HL-60/S4 treated with phorbol 12-myristate 13-acetate at 8.2 ng/mL for 4 days and 3 days (cell line): ENCODE results near the gene ORMDL2.

ENCODE experiments used
- in situ Hi-C: fragments of 300-500 bp; cut with MboI; formaldehyde crosslinking; loops from 2 replicates; pipeline ENCODE4 v1.15.0; 2022; ENCODE audit warnings: low sequenced_read_pairs

The ORMDL2 gene, protein sequence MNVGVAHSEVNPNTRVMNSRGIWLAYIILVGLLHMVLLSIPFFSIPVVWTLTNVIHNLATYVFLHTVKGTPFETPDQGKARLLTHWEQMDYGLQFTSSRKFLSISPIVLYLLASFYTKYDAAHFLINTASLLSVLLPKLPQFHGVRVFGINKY

DNA sequence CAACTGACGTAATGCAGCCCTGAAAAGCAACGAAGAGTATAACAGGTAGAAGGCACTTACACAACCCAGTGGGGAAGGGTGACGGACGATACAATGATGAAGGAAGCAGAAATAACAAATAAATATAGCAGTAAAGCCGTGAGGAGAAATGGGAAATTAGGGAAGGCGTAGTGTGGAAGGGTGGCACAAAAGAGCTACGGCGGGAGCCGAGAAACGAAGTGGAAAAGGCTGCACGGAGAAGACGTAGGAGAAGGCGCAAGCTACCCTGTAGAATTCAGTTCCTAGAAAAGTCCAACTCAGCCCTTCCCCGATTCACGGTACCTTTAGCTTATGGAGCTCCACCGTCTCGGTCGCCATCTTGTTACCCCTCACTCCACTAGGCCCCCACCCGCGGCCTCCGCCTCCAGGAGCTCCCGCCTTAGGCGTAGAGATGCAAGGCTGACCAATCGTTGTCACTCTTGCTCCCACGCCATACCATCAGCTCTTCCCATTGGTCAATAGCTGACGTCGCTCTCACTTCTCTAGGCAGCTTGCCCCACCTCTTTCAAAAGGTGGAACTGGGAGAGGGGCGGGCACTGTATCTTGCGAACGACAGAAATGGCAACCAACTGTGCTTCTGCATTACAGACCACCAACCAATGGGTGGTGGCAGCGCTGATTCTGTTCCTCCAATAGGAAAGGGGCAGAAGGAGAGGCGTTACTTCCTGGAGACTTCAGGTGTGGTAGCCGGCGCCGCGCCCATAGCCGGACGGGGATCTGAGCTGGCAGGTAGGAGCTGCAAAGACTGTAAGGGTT, at the start of gene ORMDL2, which contains the start of gene SARNP:
Gene ORMDL2, plus strand, starts transcription at position 697 of the 795 bp plus-strand sequence. CDS start 959 bp downstream, outside the sequence.
Gene SARNP, minus strand, starts transcription at position 380 of the 795 bp plus-strand sequence. Its CDS starts 23 bp downstream, at position 357.
- in situ Hi-C loops, result no loop called here

DNA sequence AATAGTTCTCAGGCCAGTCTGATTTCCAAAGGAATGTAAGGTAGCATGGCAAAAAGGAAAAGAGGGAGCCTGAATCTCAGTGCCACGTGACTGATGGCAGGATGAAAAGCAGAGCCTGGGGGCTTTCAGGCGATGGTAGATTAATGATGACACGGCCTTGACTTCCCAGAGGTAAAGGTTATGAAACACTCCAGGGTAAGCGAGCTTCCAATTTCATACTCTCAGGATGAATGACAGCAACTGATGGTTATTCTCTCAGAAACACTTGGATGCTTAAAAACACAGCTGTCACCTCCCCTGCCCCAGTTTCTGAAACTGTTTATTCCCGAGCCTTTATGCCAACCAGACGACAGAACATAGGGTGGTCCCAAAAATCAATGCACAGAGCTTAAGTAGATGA, 46.1 kb upstream of the ORMDL2 start:
- in situ Hi-C loops, result no loop called here

DNA sequence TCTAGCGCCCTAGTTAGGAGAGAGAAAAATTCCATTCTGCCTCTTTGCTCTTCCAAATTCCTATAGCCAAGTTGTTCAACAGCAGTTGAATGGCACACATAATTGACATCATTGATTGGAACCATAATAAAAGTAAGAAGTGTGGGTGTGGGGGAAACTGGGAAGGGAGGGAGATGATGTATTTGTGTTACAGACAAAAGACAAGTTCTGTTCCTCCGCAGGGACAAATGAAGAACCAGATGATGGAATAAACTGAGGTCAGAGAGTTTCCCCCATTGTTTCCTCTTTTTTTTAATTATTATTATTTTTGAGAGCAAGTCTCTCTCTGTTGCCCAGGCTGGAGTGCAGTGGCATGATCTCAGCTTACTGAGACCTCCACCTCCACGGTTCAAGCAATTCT, 40.0 kb upstream of the ORMDL2 start:
- in situ Hi-C loops, result no loop called here

DNA sequence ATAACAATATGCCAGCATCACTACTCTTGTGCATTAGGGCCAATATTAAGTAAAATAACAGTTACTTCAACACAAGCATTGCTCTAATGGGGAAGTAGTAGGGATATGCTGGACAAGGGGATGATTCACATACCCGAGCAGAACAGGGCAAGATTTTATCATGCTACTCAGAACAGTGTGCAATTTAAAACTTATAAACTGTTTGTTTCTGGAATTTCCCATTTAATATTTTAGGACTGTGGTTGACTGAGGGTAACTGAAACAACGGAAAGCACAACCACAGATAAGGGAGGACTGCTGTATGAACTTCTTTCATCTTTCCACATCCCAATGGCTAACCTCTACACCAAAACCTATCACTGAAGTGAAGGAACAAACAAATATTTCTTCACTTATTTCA, 37.2 kb upstream of the ORMDL2 start:
- in situ Hi-C loops, result no loop called here

DNA sequence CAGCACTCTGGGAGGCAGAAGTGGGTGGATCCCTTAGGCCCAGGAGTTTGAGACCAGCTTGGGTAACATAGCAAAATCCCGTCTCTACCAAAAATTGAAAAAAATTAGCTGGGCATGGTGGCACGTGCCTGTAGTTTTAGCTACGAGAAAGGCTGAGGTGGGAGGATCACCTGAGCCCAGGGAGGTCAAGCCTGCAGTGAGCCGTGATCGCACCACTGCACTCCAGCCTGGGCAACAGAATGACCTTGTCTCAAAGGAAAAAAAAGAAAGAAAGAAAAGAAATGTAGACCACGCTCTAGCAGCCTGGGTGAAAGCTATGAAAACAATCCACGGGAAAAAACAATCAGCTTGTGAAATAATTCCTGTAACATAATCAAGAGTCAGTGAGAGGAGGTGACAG, 29.3 kb upstream of the ORMDL2 start:
- in situ Hi-C loops, result no loop called here

DNA sequence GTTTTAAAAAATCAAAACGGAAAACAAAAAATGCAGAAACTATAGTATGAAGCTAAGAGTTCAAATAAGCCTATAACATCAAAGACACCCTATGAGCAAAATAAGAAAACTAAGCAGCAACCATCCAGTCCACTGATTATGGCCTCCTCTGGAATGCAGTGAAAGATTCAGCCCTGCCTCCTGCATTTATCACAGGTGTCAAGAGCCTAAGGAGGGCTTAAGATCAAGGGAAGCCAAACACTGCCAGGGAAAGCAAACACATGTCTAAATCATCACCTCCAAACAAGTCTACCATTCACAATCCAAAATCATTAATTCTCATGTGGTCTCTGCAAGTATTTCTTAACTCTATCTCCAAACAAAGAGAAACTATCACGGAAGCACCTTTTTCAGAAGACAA, 28.7 kb upstream of the ORMDL2 start:
- in situ Hi-C loops, result no loop called here

DNA sequence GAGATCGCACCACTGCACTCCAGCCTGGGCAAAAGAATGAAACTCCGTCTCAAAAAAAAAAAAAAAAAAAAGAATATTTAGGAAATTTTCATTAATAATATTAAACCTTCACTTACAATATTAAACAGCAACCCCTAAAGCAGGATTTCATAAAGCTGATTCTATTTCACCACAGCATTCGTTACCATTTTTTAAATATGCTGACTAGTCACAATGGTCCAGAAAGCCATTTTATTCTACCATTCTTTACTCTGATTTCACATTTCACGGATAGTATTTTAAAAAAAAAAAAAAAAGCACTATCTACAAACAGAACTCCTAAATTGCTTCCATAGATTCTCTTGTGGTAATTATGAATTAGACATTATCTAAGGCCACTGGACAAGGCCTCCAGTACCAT, 27.9 kb upstream of the ORMDL2 start:
- in situ Hi-C loops, result no loop called here

DNA sequence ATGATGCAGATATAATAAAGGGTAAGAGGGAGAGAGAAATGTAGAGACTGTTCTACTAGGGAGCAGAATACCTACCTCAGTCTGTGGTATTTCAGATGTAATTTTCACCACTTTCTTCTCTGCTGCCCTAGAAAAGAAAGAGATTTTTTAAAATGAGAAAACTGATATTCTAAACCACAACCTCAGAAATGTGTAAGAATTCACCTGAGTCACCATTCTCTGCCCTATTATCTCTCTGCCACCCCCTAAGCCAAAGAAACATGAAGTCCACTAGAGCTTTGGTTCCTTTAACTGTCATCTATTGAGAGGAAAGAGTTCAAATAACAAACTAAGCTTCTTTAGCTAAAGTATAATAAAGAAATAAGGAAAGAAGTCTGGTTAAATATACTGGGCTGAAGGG, 21.9 kb upstream of the ORMDL2 start:
- in situ Hi-C loops, result no loop called here

DNA sequence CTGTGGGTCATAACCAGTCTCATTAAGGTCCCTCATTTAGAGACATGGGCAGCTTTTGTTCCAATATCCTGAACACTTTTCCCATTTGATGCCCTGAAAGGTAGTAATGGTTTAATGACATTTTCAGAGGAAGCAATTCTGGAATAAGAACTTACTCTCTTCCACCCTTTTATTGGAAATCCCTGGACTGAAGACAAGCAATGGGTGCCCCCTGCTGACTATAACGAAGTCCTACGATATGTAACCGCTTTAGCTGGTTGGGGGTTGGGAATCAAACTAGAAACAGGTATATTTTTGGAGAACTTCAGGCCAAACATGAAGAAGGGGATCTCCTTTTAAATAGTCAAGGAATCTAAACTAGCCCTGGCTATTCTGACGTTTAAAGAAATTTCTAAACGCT, 20.8 kb upstream of the ORMDL2 start:
- in situ Hi-C loops, result no loop called here

DNA sequence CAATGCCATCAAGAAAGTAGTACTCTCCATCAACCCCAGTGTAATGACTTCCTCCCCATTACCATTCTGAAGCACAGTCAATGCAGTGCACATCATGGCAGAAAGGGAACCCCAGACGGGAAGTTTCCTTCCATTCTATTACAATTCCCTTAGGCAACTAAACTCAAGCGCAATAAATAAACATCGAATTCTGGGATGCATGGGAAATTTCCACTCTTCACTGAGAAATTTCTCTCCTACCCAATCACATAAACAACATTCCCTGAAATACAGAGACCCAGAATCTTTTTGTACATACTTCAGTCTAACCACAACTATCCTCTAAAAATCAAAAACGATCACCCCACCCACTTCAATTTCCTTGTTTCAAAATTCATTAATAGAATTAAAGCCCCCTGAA, 20.3 kb upstream of the ORMDL2 start:
- in situ Hi-C loops, result no loop called here

DNA sequence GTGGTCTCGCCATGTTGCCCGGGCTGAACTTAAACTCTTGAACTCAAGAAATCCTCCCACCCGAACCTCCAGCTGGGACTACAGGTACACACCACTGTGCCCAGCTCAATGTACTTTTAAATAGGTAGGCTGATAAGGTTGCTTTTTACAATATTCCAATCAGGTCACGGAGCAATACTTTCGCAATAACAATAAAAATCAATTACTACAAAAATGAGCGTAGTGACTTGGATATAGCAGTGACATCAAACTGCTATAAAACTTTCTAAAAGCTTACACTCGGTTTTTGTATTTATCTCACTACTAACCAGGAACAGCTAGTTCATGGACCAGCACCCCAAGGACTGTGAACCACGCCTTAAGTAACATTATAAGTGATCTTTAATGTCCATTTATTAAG, 10.9 kb upstream of the ORMDL2 start:
- in situ Hi-C loops, result no loop called here

DNA sequence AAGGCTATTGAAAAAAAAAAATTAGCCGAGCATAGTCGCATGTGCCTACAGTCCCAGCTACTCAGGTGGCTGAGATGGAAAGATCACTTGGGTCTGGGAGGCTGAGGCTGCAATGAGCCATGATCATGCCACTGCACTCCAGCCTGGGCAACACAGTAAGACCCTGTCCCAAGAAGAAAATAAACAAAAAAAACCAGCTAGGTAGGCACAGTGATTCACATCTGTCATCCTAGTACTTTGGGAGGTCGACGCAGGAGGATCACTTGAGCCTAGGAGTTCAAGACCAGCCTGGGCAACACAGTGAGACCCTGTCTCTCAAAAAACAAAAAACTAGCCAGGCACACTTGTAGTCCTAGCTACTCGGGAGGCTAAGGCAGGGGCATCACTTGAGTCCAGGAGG, 8.6 kb upstream of the ORMDL2 start:
- in situ Hi-C loops, result no loop called here

DNA sequence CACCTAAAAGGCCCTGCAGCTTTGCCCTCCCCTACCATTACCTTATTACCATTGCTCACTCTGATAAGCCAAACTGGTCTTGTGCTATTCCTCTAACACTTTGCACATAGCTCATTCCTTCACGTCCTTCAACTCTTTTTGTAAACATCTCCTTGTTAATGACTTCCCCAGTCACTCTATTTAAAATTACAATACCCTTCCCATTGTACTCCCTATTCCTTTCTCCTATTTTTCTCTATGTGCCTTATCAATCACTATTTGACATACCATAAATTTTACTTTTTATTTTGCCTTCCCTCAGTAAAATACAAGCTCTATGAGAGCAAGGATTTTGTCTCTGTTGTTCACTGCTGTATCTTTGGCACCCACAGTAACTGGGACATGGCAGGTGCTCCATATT, 5.8 kb upstream of the ORMDL2 start:
- in situ Hi-C loops, result no loop called here

DNA sequence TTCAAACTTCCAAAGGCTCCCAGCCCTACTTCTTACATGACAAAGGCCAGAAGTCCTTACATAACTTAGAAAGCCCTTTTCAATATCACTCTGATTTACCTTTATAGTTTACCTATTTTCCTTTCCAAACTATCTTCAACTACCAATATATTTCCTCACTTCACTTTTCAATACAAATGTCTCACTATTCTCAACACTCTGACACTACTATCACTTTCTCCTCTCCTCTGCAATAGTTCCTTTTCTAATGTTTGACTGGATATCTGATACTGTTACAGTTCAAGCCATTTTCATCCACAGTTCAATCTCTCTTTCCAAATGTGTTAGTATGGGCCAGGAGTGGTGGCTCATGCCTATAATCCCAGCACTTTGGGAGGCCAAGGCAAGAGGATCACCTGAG, 3.6 kb upstream of the ORMDL2 start:
- in situ Hi-C loops, result no loop called here

DNA sequence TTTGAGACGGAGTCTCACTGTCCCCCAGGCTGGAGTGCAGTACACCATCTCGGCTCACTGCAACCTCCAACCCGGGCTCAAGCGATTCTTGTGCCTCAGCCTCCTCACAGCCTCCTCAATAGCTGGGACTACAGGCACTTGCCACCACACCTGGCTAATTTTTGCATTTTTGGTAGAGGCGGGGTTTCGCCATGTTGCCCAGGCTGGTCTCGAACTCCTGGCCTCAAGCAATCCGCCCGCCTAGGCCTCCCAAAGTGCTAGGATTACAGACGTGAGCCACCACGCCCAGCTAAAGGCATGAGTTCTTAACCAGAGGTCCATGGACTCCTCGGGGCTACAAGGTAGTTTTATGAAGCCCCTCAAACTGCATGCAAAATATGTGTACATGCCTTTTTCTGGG, 2.4 kb upstream of the ORMDL2 start:
- in situ Hi-C loops, result no loop called here

DNA sequence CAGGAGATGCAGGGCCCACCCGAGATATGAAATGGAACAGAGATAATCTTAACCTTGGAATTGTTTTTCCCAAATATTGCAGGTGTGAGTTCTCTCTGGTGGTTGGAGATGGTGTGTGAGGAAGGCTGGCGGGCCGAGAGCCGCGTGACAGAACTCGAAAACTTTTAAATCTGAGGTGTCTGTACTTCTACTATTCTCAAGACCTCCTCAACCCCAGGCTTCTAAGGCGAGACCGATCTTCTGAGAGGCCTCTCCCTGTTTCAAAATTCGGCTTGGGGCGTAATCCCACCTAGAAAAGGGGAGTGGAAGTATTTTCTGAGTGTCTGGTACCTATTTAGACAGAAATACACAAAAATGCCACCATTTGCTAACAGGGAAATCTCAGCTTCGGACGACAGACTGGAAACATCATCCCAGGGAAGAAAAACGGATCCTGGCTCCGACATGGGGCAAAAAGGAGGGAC, 928 bp upstream of the ORMDL2 start:
- in situ Hi-C loops, result no loop called here

DNA sequence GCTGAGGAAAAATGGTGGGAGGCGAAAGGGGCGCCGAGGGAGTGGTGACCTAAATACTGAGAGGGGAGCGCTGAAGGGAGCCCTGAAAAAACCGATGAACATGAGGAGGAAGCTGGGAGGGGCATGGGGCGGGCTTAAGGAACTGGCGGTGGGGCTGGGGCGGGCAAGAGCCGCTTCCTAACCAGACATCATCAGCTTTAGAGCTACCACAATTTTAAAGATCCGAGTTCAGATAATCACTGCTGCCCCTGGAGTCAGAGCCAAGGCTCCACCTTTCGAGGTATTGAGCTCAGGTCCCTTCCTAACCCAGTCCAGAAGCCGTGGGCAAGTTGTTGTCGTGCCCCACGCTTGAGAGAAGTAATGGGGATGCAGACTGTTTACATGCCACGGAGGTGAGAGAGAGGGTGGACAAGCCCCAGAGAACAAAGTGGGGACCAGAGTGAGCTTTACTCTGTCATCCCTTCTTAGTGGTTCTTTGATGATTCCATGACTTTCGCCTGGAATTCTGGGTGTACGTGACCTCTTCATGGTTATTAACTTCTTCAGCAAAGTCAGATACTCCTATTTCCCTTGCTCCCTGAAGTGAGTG, 393 bp downstream of the ORMDL2 start:
- in situ Hi-C loops, result no loop called here

DNA sequence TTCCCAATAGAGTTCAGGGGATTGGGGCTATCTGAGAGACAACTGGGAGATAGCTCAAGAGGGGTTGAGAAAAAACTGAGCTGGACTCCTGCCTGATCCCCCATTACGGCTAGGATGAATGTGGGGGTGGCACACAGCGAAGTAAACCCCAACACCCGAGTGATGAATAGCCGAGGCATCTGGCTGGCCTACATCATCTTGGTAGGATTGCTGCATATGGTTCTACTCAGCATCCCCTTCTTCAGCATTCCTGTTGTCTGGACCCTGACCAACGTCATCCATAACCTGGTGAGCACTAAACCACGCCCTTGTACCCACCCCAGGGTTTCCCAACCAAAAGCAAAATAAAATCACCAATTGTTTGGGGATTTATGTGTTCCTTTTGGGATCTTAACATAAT, 1.0 kb downstream of the ORMDL2 start:
- in situ Hi-C loops, result no loop called here

DNA sequence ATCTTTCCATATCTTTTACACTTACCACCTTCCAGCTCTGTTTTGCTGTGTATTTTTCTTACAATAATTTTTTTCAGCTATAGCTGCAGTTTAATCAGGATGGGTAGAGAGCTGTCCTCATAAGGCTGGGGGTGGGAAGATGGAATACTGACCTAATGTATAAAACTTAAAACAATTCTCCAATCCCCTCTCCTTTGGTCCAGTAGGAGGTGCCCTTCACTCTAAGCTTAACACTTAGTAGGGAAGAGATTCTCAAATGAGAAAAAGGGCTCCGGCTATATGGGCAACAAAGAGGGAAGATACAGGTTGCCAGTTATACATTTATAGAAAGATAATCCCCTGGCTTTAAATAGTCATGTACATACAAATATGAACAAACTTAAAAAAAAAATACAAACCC, 2.8 kb downstream of the ORMDL2 start:
- in situ Hi-C loops, result no loop called here

DNA sequence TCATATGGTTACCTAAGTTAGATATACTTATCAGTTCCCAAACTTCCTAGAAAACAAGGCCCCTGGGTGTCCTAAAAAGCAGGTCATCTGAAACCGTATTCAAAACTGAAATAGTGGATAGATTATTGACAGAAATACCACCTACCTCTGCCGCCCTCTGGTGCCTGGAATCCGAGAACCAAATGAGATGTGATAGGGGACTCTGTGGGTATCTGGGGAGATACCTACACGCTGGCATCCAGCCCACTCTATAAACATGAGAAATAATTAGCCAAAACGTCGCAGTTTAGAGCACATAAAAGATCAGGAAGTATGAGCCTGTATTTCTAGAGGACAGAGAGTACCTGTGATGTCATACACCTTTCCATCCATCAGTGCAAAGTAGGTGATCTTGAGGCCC, 4.4 kb downstream of the ORMDL2 start:
- in situ Hi-C loops, result no loop called here

DNA sequence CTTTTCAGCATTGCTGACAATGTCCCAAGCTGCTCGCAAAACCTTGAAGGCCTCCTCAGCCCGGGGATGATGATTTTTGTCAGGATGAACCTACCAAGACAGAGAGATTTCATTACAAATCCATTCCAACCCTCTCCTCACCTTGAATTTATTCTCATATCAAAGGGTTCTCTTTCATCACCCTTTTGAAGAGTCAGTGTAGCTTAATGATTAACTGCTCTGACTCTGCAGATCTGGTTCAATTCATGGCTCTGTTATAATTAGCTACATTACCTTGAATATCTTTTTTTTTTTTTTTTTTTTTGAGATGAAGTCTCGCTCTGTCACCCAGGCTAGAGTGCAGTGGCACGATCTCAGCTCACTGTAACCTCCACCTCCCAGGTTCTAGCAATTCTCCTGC, 5.6 kb downstream of the ORMDL2 start:
- in situ Hi-C loops, result no loop called here

DNA sequence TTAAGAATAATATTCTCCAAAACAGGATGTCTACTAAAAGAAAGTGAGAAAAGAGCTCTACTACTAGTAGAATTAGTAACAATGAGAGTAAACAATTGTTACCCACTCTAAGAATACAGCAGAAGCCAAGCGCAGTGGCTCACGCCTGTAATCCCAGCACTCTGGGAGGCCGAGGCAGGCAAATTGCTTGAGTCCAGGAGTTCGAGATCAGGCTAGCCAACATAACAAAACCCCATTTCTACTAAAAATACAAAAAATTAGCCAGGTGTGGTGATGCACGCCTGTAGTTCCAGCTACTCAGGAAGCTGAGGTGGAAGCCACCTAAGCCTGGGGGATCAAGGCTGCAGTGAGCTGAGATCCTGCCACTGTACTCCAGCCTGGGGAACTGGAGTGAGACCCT, 6.9 kb downstream of the ORMDL2 start:
- in situ Hi-C loops, result no loop called here
